ENCODE results near the gene OCIAD1.
"Not testable (repeated sequence)": the region's sequence is repeated elsewhere in the genome, so short reads cannot be mapped to it uniquely, and the experiment has no call there.

The OCIAD1 gene

DNA sequence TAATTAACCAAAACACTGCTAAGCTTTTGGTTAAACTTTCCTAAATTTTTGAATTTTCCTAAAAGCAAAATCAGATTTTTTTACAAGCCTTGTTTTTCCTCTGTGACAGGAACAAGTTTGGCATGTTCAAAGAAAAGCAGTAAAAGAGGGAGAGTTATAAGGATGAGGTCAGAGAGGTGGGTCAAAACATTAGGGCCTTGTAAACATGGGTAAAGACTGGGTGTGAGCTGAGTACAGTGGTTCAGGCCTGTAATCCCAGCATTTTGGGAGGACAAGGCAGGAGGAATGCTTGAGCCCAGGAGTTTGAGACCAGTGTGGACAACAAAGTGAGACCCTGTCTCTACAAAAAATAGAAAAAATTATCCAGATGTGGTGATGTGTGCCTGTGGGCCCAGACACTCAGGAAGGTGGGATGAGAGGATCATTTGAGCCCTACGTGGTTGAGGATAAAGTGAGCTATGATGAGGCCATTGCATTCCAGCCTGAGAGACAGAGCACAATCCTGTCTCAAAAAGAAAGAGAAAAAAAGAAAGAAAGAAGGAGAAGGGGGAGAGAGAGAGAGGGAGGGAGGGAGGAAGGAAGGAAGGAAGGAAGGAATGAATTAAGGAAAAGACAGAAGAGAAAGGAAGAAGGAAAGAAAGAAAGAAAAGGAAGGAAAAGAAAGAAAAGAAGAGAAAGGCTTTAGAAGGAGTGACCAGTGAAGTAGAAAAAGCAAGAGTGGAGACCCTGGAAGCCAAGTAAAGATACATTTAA is 33.8 kb upstream of the OCIAD1 start:
- Histone ChIP-seq H3K36me3 (ENCODE audit: insufficient read depth, low read depth, low read length) (no peaks in the 10 kb centered on the region), H3K9me3 (ENCODE audit: insufficient read depth, low read depth, low read length) (no peaks in the 10 kb centered on the region), H3K27me3 (ENCODE audit: insufficient read depth, low read length) (no peaks in the 10 kb centered on the region), H3K4me3 (ENCODE audit: low read length) (no peak overlapping the region), H3K4me1 (ENCODE audit: insufficient read depth, low read length) (peaks cover 5% of the 10 kb centered on the region; the same call in 1 of the 2 replicates), H3K9ac (ENCODE audit: low read depth, low read length) (no peak overlapping the region), H3K27ac (ENCODE audit: low read length) (no peak overlapping the region)

DNA sequence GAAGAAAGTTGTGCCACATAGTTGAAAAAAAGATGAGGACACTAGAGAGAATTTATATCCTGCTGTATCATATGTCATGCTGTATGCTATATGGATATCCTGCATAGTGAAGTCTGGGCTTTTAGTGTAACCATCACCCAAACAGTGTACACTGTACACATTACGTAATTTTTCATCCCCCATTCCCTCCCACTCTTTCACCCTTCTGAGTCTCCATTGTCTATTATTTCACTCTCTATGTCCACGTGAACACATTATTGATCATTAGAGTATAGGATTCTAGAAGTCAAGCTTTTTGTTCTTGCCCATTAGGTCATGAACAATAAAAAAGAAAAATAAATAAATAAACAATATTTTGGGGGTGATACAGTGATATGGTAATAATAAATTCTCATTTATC is 32.8 kb upstream of the OCIAD1 start:
- Histone ChIP-seq H3K4me3 (ENCODE audit: low read length) (no peak overlapping the region), H3K27ac (ENCODE audit: low read length) (no peak overlapping the region), H3K9ac (ENCODE audit: low read depth, low read length) (no peak overlapping the region), H3K4me1 (ENCODE audit: insufficient read depth, low read length) (peaks cover 5% of the 10 kb centered on the region; the same call in 1 of the 2 replicates), H3K36me3 (ENCODE audit: insufficient read depth, low read depth, low read length) (no peaks in the 10 kb centered on the region), H3K27me3 (ENCODE audit: insufficient read depth, low read length) (no peaks in the 10 kb centered on the region), H3K9me3 (ENCODE audit: insufficient read depth, low read depth, low read length) (no peaks in the 10 kb centered on the region)

DNA sequence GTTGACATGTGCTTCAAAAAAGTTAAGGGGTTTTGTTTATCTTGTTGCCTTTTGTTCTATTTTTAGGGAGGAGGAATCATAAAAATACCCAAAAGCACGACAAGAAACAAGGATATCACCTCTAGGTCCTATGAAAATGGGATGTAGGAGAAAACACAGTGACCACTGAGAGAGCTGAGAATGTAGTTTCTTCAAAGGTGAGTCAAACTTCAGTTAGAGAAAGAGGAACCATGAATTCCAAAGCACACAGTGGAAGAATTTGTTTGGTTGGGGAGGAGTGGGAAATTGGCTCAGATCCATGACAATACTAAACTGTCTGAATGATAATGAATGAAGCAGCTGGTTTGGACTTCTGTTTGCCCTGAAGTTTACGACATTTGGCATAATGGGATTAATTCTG is 31.7 kb upstream of the OCIAD1 start:
- H3K27ac ChIP-seq (ENCODE audit: low read length): no peak overlapping the region
- H3K9ac ChIP-seq (ENCODE audit: low read depth, low read length): no peak overlapping the region
- no peaks in the 10 kb centered on the region for H3K27me3 ChIP-seq (ENCODE audit: insufficient read depth, low read length)
- H3K4me3 ChIP-seq (ENCODE audit: low read length): no peak overlapping the region
- H3K4me1 ChIP-seq (ENCODE audit: insufficient read depth, low read length): peaks cover 5% of the 10 kb centered on the region; the same call in 1 of the 2 replicates
- no peaks in the 10 kb centered on the region for H3K36me3 ChIP-seq (ENCODE audit: insufficient read depth, low read depth, low read length)
- H3K9me3 ChIP-seq (ENCODE audit: insufficient read depth, low read depth, low read length): no peaks in the 10 kb centered on the region

DNA sequence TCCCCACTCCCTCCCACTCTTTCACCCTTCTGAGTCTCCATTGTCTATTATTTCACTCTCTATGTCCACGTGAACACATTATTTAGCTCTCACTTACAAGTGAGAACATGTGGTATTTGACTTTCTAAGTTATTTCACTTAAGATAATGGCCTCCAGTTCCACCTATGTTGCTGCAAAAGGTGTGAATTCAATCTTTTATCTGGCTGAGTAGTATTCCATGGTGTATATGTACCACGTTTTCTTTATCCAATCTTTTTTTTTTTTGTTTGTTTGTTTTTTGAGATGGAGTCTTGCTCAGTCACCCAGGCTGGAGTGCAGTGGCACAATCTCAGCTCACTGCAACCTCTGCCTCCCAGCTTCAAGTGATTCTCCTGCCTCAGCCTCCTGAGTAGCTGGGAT is 30.7 kb upstream of the OCIAD1 start:
- H3K9ac ChIP-seq (ENCODE audit: low read depth, low read length); H3K4me1 ChIP-seq (ENCODE audit: insufficient read depth, low read length); H3K36me3 ChIP-seq (ENCODE audit: insufficient read depth, low read depth, low read length); H3K9me3 ChIP-seq (ENCODE audit: insufficient read depth, low read depth, low read length); H3K4me3 ChIP-seq (ENCODE audit: low read length); H3K27ac ChIP-seq (ENCODE audit: low read length); H3K27me3 ChIP-seq (ENCODE audit: insufficient read depth, low read length): not testable (repeated sequence)

DNA sequence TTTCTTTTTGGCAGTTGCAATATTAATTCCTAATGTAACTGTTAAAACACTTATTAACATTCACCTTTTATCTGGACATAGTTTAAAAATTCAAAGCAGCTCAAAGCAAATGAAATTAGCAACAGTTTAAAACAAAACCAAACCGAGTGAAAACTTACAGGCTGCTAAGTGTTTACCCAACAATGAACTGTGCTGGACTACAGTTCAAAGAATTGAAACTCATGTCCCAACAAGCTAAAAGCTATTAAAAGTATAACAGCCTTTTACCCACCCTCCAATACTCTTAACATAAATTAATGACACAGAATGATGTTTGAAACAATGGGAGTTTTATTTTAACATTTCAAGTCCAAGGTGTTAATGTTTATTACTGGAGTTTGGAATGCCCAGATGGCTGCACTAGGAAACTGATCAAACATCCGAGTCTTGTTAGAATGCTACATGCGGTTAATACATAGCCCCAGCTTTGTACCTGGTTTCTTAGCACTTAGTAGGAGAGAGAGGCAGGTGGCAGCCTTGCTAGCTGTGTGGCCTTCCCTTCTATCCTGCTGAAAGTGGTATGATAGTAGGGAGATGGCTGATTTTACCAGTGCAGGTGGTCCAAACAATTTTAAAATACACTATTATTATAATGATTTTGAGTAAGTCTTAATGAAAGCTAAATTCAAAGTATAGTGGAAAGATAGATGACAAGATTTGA is 29.7 kb upstream of the OCIAD1 start:
- no peaks in the 10 kb centered on the region for H3K9me3 ChIP-seq (ENCODE audit: insufficient read depth, low read depth, low read length)
- H3K36me3 ChIP-seq (ENCODE audit: insufficient read depth, low read depth, low read length): no peaks in the 10 kb centered on the region
- no peak overlapping the region for H3K4me3 ChIP-seq (ENCODE audit: low read length)
- H3K4me1 ChIP-seq (ENCODE audit: insufficient read depth, low read length): peaks cover 5% of the 10 kb centered on the region; the same call in 1 of the 2 replicates
- H3K27me3 ChIP-seq (ENCODE audit: insufficient read depth, low read length): no peaks in the 10 kb centered on the region
- H3K9ac ChIP-seq (ENCODE audit: low read depth, low read length): no peak overlapping the region
- no peak overlapping the region for H3K27ac ChIP-seq (ENCODE audit: low read length)

DNA sequence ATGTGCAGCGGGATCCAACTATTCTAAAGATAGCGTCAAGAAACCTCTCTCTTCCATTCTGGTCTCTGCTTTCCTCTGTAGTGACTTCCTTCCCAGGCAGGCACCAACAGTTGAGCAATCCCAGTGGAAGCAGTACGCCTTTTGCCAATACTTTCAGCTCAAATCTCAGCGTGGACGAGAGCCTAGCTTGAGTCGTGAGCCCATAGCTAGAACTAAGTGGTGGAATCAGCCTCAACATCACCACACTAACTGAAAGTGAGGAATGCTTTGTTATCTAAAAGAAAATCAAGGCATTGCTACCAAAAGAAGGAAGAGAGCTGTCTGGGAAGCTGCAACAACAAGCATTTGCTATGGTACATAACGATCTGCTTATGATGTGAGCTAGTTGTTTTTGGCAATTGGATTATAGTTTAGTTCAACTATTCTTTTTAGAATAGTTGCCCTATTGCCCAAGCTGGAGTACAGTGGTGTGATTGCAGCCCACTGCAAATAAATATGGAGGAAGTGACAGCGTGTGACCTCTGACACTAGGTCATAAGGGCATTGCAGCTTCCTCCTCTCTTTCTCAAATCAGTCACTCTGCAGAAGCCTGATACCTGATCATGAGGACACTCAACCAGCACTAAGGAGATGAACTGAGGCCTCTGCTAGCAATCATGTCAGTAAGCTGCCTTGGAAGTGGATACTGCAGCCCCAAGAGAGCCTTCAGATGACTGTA is 26.1 kb upstream of the OCIAD1 start:
- no peak overlapping the region for H3K4me3 ChIP-seq (ENCODE audit: low read length)
- no peaks in the 10 kb centered on the region for H3K27me3 ChIP-seq (ENCODE audit: insufficient read depth, low read length)
- no peak overlapping the region for H3K9ac ChIP-seq (ENCODE audit: low read depth, low read length)
- H3K9me3 ChIP-seq (ENCODE audit: insufficient read depth, low read depth, low read length): no peaks in the 10 kb centered on the region
- H3K27ac ChIP-seq (ENCODE audit: low read length): no peak overlapping the region
- H3K4me1 ChIP-seq (ENCODE audit: insufficient read depth, low read length): no peaks in the 10 kb centered on the region
- no peaks in the 10 kb centered on the region for H3K36me3 ChIP-seq (ENCODE audit: insufficient read depth, low read depth, low read length)

DNA sequence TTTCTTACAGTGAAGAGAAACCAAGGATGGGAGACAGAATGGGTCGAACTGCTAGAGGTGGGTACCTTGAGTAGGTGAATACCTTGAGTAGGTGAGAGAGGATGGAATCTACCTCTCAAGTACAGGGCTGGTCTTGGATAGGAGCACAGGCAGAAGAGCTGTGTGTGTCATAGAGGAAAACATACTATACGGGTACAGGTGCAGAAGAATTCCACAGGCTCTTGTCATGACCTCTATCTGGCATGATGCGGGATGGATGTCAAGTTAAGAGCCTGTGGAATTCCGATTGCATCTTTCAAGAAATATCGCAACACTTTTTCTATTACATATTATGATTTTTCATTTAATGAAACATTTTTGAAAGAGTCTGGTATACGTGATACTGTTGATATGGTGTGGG is 18.0 kb upstream of the OCIAD1 start:
- Histone ChIP-seq H3K9me3 (ENCODE audit: insufficient read depth, low read depth, low read length) (no peaks in the 10 kb centered on the region), H3K27me3 (ENCODE audit: insufficient read depth, low read length) (no peaks in the 10 kb centered on the region), H3K4me3 (ENCODE audit: low read length) (no peak overlapping the region), H3K36me3 (ENCODE audit: insufficient read depth, low read depth, low read length) (no peaks in the 10 kb centered on the region), H3K27ac (ENCODE audit: low read length) (no peak overlapping the region), H3K4me1 (ENCODE audit: insufficient read depth, low read length) (no peaks in the 10 kb centered on the region), H3K9ac (ENCODE audit: low read depth, low read length) (no peak overlapping the region)

DNA sequence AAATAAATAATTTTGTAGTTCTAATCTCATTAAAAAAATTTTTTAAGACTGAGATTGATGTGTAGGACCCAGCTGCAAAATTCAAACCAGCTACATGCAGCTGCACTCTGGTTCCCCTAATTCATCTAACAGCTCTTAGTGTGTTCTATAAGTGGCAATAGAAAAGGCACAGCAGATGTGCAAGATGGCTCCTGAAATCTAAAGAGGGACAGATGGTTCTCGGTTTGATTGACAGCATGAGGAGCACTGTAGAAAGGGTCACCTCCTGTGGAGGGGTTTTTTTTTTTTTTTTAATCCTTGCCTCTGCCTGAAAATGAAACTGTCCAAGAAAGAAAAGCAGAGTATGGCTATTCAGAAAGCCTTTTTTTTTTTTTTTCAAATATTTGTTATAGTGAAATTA is 16.9 kb upstream of the OCIAD1 start:
- H3K9me3 ChIP-seq (ENCODE audit: insufficient read depth, low read depth, low read length): no peaks in the 10 kb centered on the region
- no peak overlapping the region for H3K4me3 ChIP-seq (ENCODE audit: low read length)
- H3K27me3 ChIP-seq (ENCODE audit: insufficient read depth, low read length): no peaks in the 10 kb centered on the region
- H3K36me3 ChIP-seq (ENCODE audit: insufficient read depth, low read depth, low read length): no peaks in the 10 kb centered on the region
- H3K4me1 ChIP-seq (ENCODE audit: insufficient read depth, low read length): no peaks in the 10 kb centered on the region; the same call in 1 of the 2 replicates
- no peak overlapping the region for H3K9ac ChIP-seq (ENCODE audit: low read depth, low read length)
- H3K27ac ChIP-seq (ENCODE audit: low read length): no peak overlapping the region

DNA sequence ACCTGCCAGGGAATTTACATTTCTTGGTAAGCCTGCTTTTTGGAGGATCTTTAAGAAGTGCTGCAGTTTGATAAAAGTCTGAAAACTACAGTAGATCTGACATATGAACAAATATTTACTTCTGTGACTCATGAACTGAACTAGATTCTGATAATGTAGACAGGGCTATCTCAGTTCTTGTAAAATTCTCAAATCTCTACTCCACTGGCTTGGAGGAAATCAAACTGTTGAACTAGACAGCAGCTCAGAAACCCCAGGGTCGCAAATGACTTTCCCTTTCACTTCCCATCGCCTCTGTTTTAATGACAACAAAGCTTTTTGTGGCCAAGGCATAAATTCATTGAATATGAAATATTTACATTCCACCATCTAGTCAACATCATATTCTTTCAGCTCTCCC is 15.4 kb upstream of the OCIAD1 start:
- Histone ChIP-seq H3K9ac (ENCODE audit: low read depth, low read length) (no peak overlapping the region), H3K9me3 (ENCODE audit: insufficient read depth, low read depth, low read length) (no peaks in the 10 kb centered on the region), H3K4me3 (ENCODE audit: low read length) (no peak overlapping the region), H3K36me3 (ENCODE audit: insufficient read depth, low read depth, low read length) (no peaks in the 10 kb centered on the region), H3K27ac (ENCODE audit: low read length) (no peak overlapping the region), H3K4me1 (ENCODE audit: insufficient read depth, low read length) (no peaks in the 10 kb centered on the region; the same call in 1 of the 2 replicates), H3K27me3 (ENCODE audit: insufficient read depth, low read length) (no peaks in the 10 kb centered on the region)

DNA sequence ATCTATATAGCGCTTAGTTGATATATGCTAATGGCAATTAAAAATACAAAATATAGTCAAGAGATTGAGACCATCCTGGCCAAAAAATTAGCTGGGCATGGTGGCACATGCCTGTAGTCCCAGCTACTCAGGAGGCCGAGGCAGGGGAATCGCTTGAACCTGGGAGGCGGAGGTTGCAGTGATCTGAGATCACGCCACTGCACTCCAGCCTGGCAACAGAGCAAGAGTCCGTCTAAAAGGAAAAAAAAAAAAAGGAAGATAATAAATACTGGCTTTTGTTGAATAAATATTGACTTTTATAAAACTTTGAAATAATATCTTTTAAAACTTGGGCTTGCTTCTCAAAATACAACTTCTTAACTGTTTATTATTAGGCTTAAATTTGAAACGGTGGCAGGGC is 14.6 kb upstream of the OCIAD1 start:
- not testable (repeated sequence) for H3K9me3 ChIP-seq (ENCODE audit: insufficient read depth, low read depth, low read length); H3K4me3 ChIP-seq (ENCODE audit: low read length); H3K9ac ChIP-seq (ENCODE audit: low read depth, low read length); H3K27ac ChIP-seq (ENCODE audit: low read length); H3K27me3 ChIP-seq (ENCODE audit: insufficient read depth, low read length); H3K36me3 ChIP-seq (ENCODE audit: insufficient read depth, low read depth, low read length); H3K4me1 ChIP-seq (ENCODE audit: insufficient read depth, low read length)

DNA sequence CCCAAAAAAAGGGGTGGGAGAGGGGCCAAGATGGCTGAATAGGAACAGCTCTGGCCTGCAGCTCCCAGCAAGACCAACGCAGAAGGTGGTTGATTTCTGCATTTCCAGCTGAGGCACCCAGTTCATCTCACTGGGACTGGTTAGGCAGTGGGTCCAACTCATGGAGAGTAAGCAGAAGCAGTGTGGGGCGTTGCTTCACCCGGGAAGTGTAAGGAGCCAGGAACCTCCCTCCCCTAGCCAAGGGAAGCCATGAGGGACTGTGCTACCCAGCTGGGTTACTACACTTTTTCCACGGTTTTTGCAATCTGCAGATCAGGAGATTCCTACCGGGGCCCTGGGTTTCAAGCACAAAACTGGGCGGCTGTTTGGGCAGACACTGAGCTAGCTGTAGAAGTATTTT is 13.9 kb upstream of the OCIAD1 start:
- Histone ChIP-seq H3K27ac (ENCODE audit: low read length) (no peak overlapping the region), H3K9ac (ENCODE audit: low read depth, low read length) (no peak overlapping the region), H3K36me3 (ENCODE audit: insufficient read depth, low read depth, low read length) (no peaks in the 10 kb centered on the region), H3K4me1 (ENCODE audit: insufficient read depth, low read length) (no peaks in the 10 kb centered on the region; the same call in 1 of the 2 replicates), H3K9me3 (ENCODE audit: insufficient read depth, low read depth, low read length) (no peaks in the 10 kb centered on the region), H3K27me3 (ENCODE audit: insufficient read depth, low read length) (no peaks in the 10 kb centered on the region), H3K4me3 (ENCODE audit: low read length) (no peak overlapping the region)

DNA sequence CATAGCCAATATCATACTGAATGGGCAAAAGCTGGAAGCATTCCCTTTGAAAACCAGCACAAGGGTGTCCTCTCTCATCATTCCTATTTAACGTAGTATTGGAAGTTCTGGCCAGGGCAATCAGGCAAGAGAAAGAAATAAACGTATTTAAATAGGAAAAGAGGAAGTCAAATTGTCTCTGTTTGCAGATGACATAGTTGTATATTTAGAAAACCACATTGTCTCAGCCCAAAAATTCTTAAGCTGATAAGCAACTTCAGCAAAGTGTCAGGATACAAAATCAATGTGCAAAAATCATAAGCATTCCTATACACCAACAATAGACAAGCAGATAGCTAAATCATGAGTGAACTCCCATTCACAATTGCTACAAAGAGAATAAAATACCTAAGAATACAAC is 9.5 kb upstream of the OCIAD1 start:
- not testable (repeated sequence) for H3K4me3 ChIP-seq (ENCODE audit: low read length); H3K36me3 ChIP-seq (ENCODE audit: insufficient read depth, low read depth, low read length); H3K27me3 ChIP-seq (ENCODE audit: insufficient read depth, low read length); H3K4me1 ChIP-seq (ENCODE audit: insufficient read depth, low read length); H3K9ac ChIP-seq (ENCODE audit: low read depth, low read length); H3K27ac ChIP-seq (ENCODE audit: low read length); H3K9me3 ChIP-seq (ENCODE audit: insufficient read depth, low read depth, low read length)

Data from iPS-20b (cell line).